ENCODE data around the gene PGM5. TPM values are rescaled to one million over a fixed set of nuclear protein-coding genes. Genes with fewer than 3 reads are reported as not detected.

PGM5 gene
- total RNA-seq, 1 experiment from 2014 or later: not detected

DNA sequence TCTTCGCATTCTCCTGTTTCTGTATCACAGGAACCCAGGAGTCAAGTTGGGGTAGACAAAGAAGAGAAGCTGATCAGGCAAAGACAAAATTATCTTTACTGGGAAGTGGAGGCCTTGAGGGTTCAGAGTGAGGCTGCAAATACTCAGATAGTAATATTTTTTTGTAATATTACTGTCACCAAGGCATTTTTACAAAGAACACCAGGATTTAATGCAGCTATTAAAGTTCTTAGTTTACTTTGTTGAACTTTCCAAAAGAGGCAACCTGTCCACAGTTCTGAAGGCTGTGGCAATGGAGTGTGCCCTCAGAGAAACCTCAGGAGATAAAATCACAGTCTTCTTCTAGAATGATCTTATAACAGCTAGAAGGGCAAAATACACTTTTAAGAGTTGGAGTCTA lies 74.9 kb downstream of the PGM5 start:
- no peaks in the 10 kb centered on the region for H3K9me3 Mint-ChIP-seq
- TF ChIP-seq, protein P1, sequence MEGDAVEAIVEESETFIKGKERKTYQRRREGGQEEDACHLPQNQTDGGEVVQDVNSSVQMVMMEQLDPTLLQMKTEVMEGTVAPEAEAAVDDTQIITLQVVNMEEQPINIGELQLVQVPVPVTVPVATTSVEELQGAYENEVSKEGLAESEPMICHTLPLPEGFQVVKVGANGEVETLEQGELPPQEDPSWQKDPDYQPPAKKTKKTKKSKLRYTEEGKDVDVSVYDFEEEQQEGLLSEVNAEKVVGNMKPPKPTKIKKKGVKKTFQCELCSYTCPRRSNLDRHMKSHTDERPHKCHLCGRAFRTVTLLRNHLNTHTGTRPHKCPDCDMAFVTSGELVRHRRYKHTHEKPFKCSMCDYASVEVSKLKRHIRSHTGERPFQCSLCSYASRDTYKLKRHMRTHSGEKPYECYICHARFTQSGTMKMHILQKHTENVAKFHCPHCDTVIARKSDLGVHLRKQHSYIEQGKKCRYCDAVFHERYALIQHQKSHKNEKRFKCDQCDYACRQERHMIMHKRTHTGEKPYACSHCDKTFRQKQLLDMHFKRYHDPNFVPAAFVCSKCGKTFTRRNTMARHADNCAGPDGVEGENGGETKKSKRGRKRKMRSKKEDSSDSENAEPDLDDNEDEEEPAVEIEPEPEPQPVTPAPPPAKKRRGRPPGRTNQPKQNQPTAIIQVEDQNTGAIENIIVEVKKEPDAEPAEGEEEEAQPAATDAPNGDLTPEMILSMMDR (conservative IDR thresholded peaks at IDR 0.05): no peak
- no peak overlapping the region for H3K4me3 Mint-ChIP-seq

More for the DNA sequence above, 74.9 kb downstream of the PGM5 start:
- Histone ChIP-seq H3K23me2 (ENCODE audit: insufficient read length, low read depth, low read length, poor library complexity, severe bottlenecking) (no peaks in the 10 kb centered on the region), H3K9me3 (ENCODE audit: control insufficient read depth, low read depth, low read length) (no peaks in the 10 kb centered on the region), H4K8ac (replicated peaks; ENCODE audit: insufficient read length, low read depth, low read length) (no peak overlapping the region), H3T11ph (ENCODE audit: low read length) (no peak overlapping the region), H4K5ac (ENCODE audit: insufficient read length, low read depth, low read length) (no peak overlapping the region), H2BK12ac (ENCODE audit: insufficient read length, low read depth, low read length) (no peak overlapping the region), H3K14ac (ENCODE audit: insufficient read depth, low read length) (no peak overlapping the region), H3K4me1 (ENCODE audit: insufficient read depth, low read length) (no peaks in the 10 kb centered on the region), H2BK5ac (ENCODE audit: insufficient read length, low read length) (no peak overlapping the region), H2BK20ac (ENCODE audit: low read depth, low read length, poor library complexity, severe bottlenecking) (no peak overlapping the region), H3K56ac (ENCODE audit: insufficient read length, low read depth, low read length) (no peak overlapping the region), H2AFZ (ENCODE audit: low read length) (no peak overlapping the region), H2AK5ac (ENCODE audit: insufficient read length, low read length) (no peak overlapping the region), H3K4ac (ENCODE audit: low read depth, low read length) (no peak overlapping the region), H2BK120ac (ENCODE audit: low read depth, low read length, poor library complexity, severe bottlenecking) (no peak overlapping the region), H3K27ac (ENCODE audit: insufficient read length, low read depth, low read length) (no peak overlapping the region), H3K27me3 (ENCODE audit: insufficient read depth, low read length) (0 out of 2 replicates have a peak, but pooled peaks cover 2% of the 10 kb centered on the region), H2BK15ac (ENCODE audit: low read depth, low read length) (no peak overlapping the region), H3K9ac (ENCODE audit: extremely low read depth, insufficient read length, low read length) (no peak overlapping the region), H3K4me2 (ENCODE audit: insufficient read depth, insufficient read length, low read length) (no peak overlapping the region), H4K91ac (ENCODE audit: insufficient read length, low read depth, low read length) (no peak overlapping the region), H3K23ac (ENCODE audit: insufficient read length, low read depth, low read length) (no peak overlapping the region), H4K20me1 (ENCODE audit: control insufficient read depth, insufficient read depth, insufficient read length) (no peaks in the 10 kb centered on the region), H3K79me1 (ENCODE audit: insufficient read depth, low read depth, low read length, poor library complexity, severe bottlenecking) (no peaks in the 10 kb centered on the region), H3K79me2 (ENCODE audit: insufficient read depth, low read length) (no peaks in the 10 kb centered on the region), H3K18ac (ENCODE audit: insufficient read length, low read depth, low read length) (no peak overlapping the region)
- Mint-ChIP-seq H3K27ac (no peak overlapping the region), H3K27me3 (ENCODE audit: low read depth) (peaks cover 76% of the 10 kb centered on the region), H3K4me1 (no peaks in the 10 kb centered on the region), H3K36me3 (ENCODE audit: insufficient read depth in 1 of 3, low read depth in 3 of 3) (no peaks in the 10 kb centered on the region)
- DNase-seq: no peak
- no CpG with 5 or more reads among the region's 1 CpG for WGBS (ENCODE audit: extremely low coverage, insufficient read length, low lambda C conversion rate)
